Glomerular endothelial cell (primary cell): ENCODE results near the gene MMP25. TPM values are rescaled to one million over a fixed set of nuclear protein-coding genes. Genes with fewer than 3 reads are reported as not detected.

ENCODE experiments used
- DNase-seq: peaks from one replicate; pipeline ENCODE4 v3.0.0-alpha.2; 2011; ENCODE audit warnings: low read depth, low spot score; ENCODE audit errors: extremely low read depth
- total RNA-seq: library from RNA; depleted of rRNA; stranded (reverse); fragments of >200 nt; gene quantifications from 2 replicates; pipeline ENCODE4 v1.2.3, GENCODE V29; 2015

The MMP25 gene
- total RNA-seq, 1 donor from 2014 or later = 0.35 TPM

DNA sequence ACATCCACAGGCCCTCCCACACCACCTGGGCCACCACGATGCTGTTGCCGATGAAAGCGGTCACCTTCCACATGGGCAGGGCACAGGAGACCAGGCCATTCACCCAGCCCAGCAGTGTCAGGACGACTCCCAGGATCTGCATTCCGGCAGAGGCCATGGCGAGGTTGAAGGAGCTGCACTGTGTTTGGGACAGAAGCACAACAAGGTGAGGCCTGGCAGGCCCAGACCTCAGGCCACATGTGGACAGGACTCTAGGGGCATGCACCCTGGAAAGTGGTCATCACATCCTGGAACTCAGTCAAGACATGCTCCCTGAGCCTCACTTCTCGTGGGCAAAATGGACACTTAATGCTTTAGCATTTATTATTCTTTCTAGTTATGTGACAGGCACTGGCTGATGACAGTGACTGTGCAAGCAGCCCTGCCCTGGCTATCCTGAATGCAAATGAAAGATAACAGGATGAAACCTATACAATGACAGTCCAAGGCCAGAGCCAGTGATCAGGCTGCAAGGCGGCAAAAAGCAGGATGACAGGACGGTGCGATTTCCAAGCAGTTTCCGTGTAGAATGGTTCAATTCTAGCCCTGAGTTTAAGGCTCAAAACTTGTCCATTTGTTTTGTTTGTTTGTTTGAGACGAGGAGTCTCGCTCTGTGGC is 30.4 kb upstream of the MMP25 start:
- DNase-seq = no peak

DNA sequence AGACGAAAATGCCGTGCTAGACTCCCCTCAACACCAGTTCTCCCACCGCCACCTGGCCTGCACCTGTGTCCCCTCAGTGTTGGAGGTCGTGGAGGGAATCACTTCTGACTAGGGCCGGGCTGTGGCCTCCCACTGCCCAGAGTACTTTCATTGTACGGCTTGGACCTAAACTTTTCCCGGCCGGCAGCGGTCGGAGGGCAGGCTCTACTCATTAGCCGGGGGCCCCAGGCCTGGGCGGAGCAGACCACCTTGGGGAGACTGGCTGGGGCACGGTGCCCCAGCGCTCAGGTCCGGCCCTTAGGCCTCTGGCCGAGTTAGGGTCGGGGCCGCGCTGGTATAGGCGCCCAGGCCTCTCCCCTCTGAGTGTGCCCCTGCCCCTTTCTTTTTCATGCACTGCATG is 29.0 kb upstream of the MMP25 start:
- DNase-seq = no peak

DNA sequence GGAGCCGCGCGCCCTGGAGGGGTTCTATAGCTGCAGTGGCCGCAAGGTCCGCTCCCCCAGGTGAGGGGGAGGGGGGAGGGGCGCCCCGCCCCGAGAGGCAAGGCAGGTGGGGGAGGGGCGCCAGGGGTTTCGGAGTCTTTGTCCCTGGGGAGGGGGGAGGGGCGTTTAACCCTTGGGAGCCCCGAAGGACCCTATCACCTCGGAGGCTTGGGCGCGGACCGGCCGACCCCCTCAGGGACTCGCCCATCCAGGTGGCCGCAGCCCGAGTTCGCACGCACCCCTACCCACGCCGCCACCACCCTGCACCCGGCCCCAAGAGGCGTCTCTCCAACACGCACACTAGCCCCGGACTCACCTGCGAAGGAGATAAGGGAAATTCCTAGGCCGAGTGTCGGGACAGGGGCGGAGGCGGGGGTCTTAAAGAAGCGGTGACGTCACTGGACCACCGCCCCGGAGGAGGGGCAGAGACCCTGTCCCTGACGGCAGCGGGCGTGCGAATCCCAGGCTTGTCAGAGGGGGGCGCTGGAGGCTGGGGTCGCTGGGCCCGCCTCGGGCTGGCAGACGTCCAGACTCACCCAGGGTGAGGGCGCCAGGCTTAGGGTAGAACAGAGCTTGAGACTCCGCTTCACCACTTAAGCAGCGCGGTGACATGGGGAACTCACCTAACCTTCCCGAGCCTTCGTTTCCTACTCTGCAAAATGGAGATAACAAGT is 28.4 kb upstream of the MMP25 start, which contains the start of gene CLDN6:
CLDN6 (minus strand) TSS at position 390 of the 713 bp plus-strand sequence. CDS start 2,162 bp downstream, outside the sequence.
- no peak for DNase-seq

DNA sequence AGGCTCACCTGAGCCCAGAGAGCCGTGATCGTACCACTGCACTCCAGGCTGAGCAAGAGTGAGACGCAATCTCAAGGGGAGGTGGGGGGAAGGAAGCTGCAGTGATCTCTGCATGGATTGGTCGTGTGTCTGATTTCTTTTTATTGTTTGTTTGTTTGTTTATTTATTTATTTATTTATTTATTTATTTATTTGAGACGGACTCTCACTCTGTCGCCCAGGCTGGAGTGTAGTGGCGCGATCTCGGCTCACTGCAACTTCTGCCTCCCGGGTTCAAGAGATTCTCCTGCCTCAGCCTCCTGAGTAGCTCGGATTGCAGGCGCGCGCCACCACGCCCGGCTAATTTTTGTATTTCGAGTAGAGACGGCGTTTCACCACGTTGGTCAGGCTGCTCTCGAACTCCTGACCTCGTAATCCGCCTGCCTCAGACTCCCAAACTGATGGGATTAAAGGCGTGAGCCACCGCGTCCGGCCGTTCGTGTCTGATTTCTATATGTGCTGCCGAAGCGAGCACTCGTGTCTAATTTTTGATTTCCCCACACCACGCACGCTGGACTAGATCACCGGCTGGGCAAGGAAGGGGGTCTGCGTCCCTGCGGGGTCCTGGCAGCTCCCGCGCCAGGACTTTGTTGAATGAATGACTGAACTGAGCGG is 26.6 kb upstream of the MMP25 start:
- no peak for DNase-seq

DNA sequence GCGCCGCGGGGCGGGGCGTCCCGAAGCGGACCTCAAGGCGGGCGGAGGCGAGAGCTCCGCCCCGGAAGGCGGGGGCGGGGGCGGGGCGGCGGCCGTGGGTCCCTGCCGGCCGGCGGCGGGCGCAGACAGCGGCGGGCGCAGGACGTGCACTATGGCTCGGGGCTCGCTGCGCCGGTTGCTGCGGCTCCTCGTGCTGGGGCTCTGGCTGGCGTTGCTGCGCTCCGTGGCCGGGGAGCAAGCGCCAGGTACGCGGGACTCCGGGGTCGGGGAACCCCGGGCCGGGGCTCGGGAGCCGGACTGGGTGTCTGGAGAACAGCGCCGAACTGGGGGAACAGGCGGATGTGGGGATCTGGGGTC is 26.1 kb upstream of the MMP25 start, which contains the start of gene TNFRSF12A:
TNFRSF12A (plus strand) TSS at position 122 of the 357 bp plus-strand sequence; CDS start at position 152, 30 bp downstream.
- no peak for DNase-seq

DNA sequence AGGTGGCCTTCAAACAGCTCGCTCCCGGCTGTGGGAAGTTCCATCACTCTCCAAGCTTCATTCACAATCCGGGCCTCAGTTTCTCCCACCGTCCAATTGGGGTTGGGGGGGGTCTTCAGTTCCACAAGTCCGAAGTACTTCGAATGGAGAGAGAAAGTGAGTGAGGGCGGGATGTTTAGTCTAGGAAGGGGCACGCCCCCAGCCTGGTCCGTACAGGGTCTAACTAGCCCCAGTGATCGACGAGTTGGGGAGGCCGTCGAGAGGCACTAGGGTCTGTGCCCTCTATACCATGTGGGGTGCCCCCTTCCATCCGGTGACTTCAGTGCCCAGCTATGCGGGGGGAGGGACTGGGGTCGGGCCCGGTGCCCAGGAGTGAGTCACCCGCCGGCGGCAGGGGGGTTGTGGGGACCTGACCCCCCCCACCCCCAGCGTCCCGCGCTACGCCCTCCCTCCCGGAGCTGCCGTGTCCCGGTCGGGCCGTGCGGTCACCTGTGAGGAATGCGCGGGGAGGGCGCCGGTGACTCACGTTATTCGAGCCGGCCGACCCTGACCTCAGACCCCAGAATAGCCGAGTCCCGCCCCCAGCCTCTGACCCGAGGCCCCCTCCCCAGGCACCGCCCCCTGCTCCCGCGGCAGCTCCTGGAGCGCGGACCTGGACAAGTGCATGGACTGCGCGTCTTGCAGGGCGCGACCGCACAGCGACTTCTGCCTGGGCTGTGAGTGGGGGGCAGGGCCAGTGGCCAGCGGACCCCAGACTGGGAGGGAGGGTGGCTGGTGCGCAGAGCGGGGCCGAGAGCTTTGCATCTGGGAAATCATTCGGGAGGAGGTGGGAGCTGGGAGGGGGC is 25.5 kb upstream of the MMP25 start:
- DNase-seq = no peak

DNA sequence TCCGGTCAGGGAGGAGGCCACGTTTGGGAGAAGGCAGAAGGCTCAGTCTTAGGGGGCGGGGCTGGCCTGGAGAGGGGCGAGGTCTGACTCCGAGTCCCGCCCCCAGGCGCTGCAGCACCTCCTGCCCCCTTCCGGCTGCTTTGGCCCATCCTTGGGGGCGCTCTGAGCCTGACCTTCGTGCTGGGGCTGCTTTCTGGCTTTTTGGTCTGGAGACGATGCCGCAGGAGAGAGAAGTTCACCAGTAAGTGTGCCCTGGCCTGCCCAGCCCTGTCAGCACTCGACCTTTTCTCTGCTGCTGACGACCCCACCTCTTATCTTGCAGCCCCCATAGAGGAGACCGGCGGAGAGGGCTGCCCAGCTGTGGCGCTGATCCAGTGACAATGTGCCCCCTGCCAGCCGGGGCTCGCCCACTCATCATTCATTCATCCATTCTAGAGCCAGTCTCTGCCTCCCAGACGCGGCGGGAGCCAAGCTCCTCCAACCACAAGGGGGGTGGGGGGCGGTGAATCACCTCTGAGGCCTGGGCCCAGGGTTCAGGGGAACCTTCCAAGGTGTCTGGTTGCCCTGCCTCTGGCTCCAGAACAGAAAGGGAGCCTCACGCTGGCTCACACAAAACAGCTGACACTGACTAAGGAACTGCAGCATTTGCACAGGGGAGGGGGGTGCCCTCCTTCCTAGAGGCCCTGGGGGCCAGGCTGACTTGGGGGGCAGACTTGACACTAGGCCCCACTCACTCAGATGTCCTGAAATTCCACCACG is 24.7 kb upstream of the MMP25 start:
- no peak for DNase-seq

DNA sequence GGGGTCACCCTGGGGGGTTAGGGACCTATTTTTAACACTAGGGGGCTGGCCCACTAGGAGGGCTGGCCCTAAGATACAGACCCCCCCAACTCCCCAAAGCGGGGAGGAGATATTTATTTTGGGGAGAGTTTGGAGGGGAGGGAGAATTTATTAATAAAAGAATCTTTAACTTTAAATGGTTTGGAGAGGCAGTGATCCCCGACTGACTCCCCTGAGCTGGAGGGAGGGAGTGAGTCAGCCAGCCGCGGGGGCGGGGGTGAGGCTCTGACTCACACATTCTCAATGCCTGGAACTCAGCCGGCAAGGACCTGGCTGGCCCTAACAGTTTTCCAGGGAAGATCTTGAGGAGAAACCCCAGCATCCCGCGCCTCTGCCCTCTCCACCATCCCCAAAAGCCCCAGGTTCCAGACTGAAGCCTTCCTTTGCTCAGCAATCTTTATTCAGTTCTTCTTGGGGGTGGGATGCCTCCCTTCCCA is 24.1 kb upstream of the MMP25 start:
- no peak for DNase-seq

DNA sequence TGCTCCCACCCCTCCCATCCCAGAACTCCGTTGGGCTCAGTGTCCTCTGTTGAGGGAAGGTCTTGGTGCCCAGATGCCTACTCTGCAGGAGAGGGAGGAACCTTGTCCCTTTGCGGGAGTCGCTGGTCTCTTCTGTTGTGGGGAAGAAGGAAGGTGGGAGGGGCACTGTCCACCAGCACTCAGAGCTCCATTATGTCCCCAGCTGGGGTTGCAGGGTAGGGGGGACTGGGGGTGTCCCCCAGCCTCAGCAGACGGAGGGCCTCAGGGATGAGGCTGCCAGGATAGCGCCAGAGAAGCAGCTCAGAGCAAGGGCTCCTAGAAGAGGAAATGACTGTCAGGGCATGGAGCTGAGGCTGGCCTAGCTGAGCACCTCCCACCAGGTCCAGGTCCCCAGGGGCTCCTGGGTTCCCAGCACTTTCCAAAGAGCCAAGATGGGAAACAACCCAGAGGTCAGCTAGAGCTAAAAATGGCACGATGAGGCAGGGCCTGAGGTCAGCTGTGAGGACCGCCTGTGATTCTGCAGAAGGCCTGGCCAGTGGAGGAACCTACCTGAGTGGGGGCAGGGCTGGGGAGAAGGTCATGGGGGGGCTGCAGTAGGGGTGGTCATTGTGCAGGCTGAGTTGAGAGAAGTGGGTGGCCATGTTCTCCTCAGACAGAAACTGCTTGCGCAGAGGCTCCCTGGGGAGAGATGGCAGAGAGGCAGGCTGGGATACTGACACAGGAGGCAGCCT is 23.5 kb upstream of the MMP25 start:
- DNase-seq = no peak

DNA sequence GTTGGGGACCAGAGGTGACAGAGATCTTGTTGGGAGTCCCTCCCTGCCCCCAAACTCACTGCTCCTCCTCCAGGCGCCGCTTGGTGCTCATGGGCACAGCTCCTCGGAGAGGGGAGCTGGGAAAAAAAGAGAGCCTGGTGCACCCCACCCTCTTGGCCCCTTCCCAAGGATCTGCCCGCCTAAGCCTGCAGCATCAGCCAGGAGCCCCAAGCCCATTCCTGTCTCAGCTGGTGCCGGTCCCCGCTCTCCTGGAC is 23.0 kb upstream of the MMP25 start:
- no peak for DNase-seq

DNA sequence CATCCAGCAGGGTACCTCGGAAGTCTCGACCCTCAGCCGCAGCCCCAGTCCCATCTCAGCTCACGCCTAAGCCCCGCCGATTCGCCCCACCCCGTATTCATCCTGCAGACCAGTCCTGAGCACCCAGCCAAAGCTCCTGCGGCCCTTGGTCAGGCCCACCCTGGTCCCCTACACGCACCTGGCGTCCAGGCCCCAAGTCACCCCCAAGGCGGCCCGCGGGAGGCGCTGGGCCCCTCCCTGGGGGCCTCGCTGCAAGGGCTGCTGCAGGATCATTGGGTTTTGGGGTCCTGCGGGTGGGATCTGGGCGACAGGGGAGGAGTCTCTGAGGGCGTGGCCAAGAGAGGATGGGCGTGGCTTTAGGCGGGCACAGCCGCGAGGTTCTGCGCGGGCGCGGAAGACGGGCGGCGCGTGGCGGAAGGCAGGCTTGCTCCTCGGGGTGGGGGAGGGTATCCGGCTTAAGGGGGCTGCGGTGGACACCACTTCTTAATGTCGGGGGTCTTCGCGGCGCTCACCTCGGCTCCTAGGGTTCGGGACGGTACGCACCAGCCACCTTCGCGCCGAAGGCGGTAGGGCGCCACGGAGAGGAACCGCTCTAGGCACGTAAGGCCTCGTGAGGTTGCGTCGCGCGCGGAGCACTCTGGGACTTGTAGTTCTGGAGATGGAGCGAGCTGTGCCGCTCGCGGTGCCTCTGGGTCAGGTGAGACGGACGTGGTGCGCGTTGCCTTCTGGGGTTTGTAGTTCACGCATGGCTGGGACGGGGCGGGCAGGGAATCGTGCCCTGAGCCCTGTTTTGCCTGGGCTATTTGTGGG is 22.5 kb upstream of the MMP25 start, which contains the start of the genes HCFC1R1 and THOC6:
HCFC1R1 (minus strand) TSS at position 274 of the 810 bp plus-strand sequence; CDS start at position 273, 1 bp downstream.
THOC6 (plus strand) TSS at position 367 of the 810 bp plus-strand sequence; CDS start at position 659, 292 bp downstream.
- DNase-seq = peak; percentile 93

DNA sequence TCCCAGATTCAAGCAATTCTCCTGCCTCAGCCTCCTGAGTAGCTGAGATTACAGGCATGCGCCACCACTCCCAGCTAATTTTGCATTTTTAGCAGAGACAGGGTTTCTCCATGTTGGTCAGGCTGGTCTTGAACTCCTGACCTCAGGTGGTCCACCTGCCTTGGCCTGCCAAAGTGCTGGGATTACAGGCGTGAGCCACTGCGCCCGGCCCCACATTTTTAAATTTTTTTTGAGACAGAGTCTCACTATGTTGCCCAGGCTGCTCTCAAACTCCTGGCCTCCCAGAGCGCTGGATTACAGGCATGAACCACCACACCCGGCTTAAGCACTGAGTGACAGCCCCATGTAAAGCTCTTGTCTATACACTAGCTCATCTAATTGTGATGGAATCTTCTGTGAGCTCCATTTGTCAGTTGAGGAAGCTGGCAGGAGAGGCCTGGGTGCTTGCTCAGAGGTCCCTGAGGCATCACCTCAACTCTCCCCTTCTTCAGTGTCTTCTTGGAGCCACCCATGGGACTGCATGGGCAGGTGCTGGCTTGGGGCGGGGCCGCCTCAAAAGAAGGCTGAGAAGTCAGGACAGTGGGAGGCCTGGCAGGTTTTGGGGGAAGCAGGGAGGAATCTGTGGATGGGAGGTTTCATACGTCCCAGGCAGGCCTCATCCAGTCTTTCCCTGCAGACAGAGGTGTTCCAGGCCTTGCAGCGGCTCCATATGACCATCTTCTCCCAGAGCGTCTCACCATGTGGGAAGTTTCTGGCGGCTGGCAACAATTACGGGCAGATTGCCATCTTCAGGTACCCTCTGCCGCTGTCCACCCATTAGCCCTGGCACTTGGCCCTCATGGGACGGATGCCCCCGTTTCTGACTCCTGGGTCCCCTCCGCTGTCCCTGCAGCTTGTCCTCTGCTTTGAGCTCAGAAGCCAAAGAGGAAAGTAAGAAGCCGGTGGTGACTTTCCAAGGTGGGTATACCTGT is 21.0 kb upstream of the MMP25 start:
- DNase-seq = no peak

DNA sequence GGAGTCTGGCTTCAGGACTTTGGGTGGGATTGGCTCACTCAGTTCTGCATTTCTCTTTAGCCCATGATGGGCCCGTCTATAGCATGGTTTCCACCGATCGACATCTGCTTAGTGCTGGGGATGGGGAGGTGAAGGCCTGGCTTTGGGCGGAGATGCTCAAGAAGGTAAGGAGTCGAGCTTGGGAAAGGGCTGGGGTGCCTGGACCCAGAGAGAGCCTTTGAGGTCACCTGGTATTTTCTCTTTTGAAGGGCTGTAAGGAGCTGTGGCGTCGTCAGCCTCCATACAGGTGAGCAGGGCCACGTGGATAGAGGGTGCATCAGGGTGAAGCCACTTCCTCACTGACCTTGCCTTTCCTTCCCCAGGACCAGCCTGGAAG is 20.4 kb upstream of the MMP25 start:
- no peak for DNase-seq

DNA sequence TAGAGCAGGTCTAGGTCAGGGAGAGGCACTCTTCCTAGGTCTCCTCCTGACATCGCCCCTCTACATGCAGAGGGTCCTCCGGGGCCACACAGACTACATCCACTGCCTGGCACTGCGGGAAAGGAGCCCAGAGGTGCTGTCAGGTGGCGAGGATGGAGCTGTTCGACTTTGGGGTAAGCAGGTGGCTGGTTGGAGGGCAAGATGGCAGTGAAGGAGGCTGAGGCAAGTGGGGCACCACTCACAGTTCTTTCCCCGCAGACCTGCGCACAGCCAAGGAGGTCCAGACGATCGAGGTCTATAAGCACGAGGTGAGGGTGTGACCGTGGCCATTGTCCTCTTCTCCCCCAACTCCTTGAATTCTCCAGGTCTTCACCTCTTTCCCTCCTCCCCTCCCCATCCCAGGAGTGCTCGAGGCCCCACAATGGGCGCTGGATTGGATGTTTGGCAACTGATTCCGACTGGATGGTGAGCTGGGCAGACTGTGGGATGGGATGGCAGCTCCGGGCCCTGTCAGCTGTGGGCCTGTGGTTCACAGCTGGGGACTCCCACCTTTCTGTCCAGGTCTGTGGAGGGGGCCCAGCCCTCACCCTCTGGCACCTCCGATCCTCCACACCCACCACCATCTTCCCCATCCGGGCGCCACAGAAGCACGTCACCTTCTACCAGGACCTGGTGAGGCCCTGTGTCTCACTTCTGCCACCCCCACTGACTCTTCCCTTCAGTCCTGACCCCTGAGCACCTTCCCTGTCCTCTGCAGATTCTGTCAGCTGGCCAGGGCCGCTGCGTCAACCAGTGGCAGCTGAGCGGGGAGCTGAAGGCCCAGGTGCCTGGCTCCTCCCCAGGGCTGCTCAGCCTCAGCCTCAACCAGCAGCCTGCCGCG is 19.5 kb upstream of the MMP25 start:
- DNase-seq = no peak

DNA sequence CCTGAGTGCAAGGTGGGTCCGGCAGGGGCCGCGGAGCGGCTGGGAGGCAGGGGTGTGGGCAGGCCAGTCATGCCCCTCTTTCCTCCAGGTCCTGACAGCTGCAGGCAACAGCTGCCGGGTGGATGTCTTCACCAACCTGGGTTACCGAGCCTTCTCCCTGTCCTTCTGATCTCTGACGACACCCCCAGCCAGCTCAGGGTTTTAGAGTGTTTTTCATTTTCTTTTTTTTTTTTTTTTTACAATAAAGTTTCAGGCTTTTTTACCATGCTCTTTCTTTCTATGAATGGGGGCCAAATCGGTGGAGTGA is 18.9 kb upstream of the MMP25 start:
- DNase-seq = no peak

DNA sequence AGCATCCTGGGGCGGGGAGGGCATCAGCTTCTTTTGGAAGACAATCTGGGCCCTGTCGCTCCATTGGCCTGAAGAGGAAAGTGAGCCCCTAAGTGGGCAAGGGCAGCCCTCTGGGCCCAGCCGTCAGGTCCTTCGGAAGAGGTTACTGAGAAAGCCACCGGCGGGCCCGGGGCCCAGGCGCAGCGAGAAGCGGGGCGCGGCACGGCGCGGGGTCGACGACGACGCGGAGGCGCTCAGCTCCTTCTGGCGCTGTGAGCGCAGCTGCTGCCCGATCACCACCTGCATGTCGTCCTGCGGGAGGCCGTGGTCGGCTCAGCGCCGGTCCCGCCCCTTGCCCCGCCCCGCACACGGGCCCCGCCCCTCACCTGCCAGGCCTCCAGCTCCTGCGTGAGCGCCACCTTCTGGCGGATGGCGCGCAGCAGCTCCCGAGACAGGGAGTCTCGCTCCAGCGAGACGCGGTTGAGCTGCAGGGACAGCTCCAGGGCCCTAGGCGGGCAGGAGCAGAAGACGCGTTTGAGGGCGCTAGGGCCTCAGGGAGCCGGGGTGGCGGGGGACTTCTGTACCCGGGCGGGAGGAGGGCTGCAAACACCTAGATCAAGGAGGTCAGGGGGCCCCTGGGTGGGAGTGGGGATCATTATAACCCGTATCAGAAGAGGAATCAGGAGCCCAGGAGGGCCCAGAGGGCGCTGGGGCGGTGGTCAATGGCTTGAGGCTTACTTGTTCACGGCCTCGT is 18.2 kb upstream of the MMP25 start:
- no peak for DNase-seq
